CD14-positive monocyte (primary cell): Measurements from ENCODE around the gene COG2. TPM values are rescaled to one million over a fixed set of nuclear protein-coding genes. Genes with fewer than 3 reads are reported as not detected.

Source experiments
- DNase-seq, 3 donors: peaks; one replicate each; pipeline ENCODE4 v3.0.0-alpha.2; 2011 to 2022
- H2AFZ ChIP-seq: 2 replicates; pipeline ENCODE4 v1.6.0; 2012; ENCODE audit warnings: mild to moderate bottlenecking, low read depth, low read length, inconsistent platforms; ENCODE audit not compliant: insufficient read depth, poor library complexity, severe bottlenecking
- H3K27ac ChIP-seq, 2 donors: 1 replicate in 1 of 2; 2 replicates in 1 of 2; pipeline ENCODE4 v1.5.1; 2012 to 2013; ENCODE audit warnings: low read length in 2 of 2, control low read depth in 1 of 2, inconsistent platforms in 1 of 2, low read depth in 1 of 2, mild to moderate bottlenecking in 1 of 2
- H3K27me3 ChIP-seq, 2 donors: one replicate each; pipeline versions ENCODE4 v1.6.0 to v1.6.1; 2011 to 2013; ENCODE audit warnings: low read length in 2 of 2; ENCODE audit not compliant: control insufficient read depth in 2 of 2, insufficient read depth in 2 of 2
- H3K36me3 ChIP-seq, 2 donors: replicated peaks in 1 of 2; 1 replicate in 1 of 2; 2 replicates in 1 of 2; pipeline versions ENCODE4 v1.5.1 to v1.6.1; 2012 to 2013; ENCODE audit warnings: low read length in 2 of 2, control low read depth in 1 of 2, inconsistent platforms in 1 of 2, mild to moderate bottlenecking in 1 of 2; ENCODE audit not compliant: insufficient read depth in 2 of 2, control insufficient read depth in 1 of 2
- H3K4me1 ChIP-seq, 2 donors: 1 replicate in 1 of 2; 2 replicates in 1 of 2; pipeline versions ENCODE4 v1.5.1 to v1.6.1; 2012 to 2013; ENCODE audit warnings: low read length in 2 of 2, control low read depth in 1 of 2, inconsistent platforms in 1 of 2, mild to moderate bottlenecking in 1 of 2, moderate library complexity in 1 of 2; ENCODE audit not compliant: insufficient read depth in 2 of 2, control insufficient read depth in 1 of 2
- H3K4me2 ChIP-seq: replicated peaks from 2 replicates; pipeline ENCODE3; 2012; ENCODE audit warnings: low read length, moderate library complexity, mild to moderate bottlenecking; ENCODE audit not compliant: poor library complexity, severe bottlenecking; ENCODE audit errors: extremely low read depth
- H3K4me3 ChIP-seq, 3 experiments: fragments of 200-600 bp in 1 of 3; sonication (generic) in 1 of 3; replicated peaks in 1 of 3; 1 replicate in 2 of 3; 2 replicates in 1 of 3; pipeline ENCODE4 v1.5.1; 2011 to 2013; ENCODE audit warnings: low read length in 3 of 3, mild to moderate bottlenecking in 3 of 3, control low read depth in 2 of 3, low read depth in 2 of 3, inconsistent platforms in 1 of 3, moderate library complexity in 1 of 3
- H3K79me2 ChIP-seq: 2 replicates; pipeline ENCODE4 v1.6.0; 2012; ENCODE audit warnings: mild to moderate bottlenecking, control low read depth, inconsistent platforms, low read length, moderate library complexity; ENCODE audit not compliant: insufficient read depth
- H3K9ac ChIP-seq: 2 replicates; pipeline ENCODE4 v1.6.0; 2017; ENCODE audit warnings: low read length, mild to moderate bottlenecking; ENCODE audit not compliant: insufficient read depth, poor library complexity, severe bottlenecking
- H3K9me3 ChIP-seq, 2 donors: replicated peaks in 1 of 2; 1 replicate in 1 of 2; 2 replicates in 1 of 2; pipeline versions ENCODE4 v1.5.1 to v1.6.1; 2012 to 2013; ENCODE audit warnings: low read length in 2 of 2, control low read depth in 1 of 2; ENCODE audit not compliant: control insufficient read depth in 1 of 2, insufficient read depth in 1 of 2
- H4K20me1 ChIP-seq: 2 replicates; pipeline ENCODE4 v1.6.0; 2012; ENCODE audit warnings: mild to moderate bottlenecking, low read length, control low read depth, moderate library complexity; ENCODE audit not compliant: insufficient read depth
- H3K27ac Mint-ChIP-seq, 7 donors: one replicate each; pipeline ENCODE4 v1.8.0; 2020; ENCODE audit warnings: mild to moderate bottlenecking in 7 of 7, mixed read lengths in 7 of 7, moderate library complexity in 6 of 7, inconsistent platforms in 2 of 7
- H3K27me3 Mint-ChIP-seq, 3 donors: one replicate each; pipeline ENCODE4 v1.8.0; 2021 to 2022; ENCODE audit warnings: low read depth in 3 of 3, mild to moderate bottlenecking in 3 of 3, mixed read lengths in 3 of 3, moderate library complexity in 3 of 3, inconsistent platforms in 1 of 3
- H3K36me3 Mint-ChIP-seq, 2 donors: one replicate each; pipeline ENCODE4 v1.8.0; 2020; ENCODE audit warnings: mixed read lengths in 2 of 2, inconsistent platforms in 1 of 2, mild to moderate bottlenecking in 1 of 2
- H3K4me1 Mint-ChIP-seq: one replicate; pipeline ENCODE4 v1.8.0; 2020; ENCODE audit warnings: mild to moderate bottlenecking, mixed read lengths
- H3K4me3 Mint-ChIP-seq, 2 donors: one replicate each; pipeline ENCODE4 v1.8.0; 2020; ENCODE audit warnings: mild to moderate bottlenecking in 2 of 2, mixed read lengths in 2 of 2, moderate library complexity in 1 of 2
- H3K9me3 Mint-ChIP-seq, 7 donors: one replicate each; pipeline ENCODE4 v1.8.0; 2020 to 2022; ENCODE audit warnings: mixed read lengths in 7 of 7, mild to moderate bottlenecking in 6 of 7, moderate library complexity in 6 of 7, inconsistent platforms in 2 of 7
- WGBS: methylation state at CpG from one replicate; pipeline ENCODE4 v1.1.5; 2013; ENCODE audit warnings: missing lambda C conversion rate; ENCODE audit not compliant: insufficient coverage; 5-methylcytosine and 5-hydroxymethylcytosine counted together
- intact Hi-C, 2 donors: fragments of 100-400 bp; cut with micrococcal nuclease; formaldehyde crosslinking; loops; one replicate each; pipeline versions ENCODE4 v1.15.0 to v1.15.1; 2023
- polyA plus RNA-seq, 3 donors: library from polyadenylated mRNA; depleted of rRNA in 1 of 3; unstranded in 2 of 3; stranded (reverse) in 1 of 3; fragments of 300-500 nt in 2 of 3; fragments of >200 nt in 1 of 3; fragmentation: Illumina TruSeq in 2 of 3; gene quantifications; 1 replicate in 2 of 3; 2 replicates in 1 of 3; pipeline ENCODE4 v1.2.3, GENCODE V29; 2012 to 2021
- TF ChIP-seq, protein P1 (sequence below): fragments of 200-600 bp; IDR thresholded peaks from one replicate; pipeline ENCODE4 v1.8.0; 2022; ENCODE audit warnings: antibody characterized with exemption, mild to moderate bottlenecking

COG2 gene
- polyA plus RNA-seq, 3 donors: 16.7 to 30.4 (median 24.7) TPM

DNA sequence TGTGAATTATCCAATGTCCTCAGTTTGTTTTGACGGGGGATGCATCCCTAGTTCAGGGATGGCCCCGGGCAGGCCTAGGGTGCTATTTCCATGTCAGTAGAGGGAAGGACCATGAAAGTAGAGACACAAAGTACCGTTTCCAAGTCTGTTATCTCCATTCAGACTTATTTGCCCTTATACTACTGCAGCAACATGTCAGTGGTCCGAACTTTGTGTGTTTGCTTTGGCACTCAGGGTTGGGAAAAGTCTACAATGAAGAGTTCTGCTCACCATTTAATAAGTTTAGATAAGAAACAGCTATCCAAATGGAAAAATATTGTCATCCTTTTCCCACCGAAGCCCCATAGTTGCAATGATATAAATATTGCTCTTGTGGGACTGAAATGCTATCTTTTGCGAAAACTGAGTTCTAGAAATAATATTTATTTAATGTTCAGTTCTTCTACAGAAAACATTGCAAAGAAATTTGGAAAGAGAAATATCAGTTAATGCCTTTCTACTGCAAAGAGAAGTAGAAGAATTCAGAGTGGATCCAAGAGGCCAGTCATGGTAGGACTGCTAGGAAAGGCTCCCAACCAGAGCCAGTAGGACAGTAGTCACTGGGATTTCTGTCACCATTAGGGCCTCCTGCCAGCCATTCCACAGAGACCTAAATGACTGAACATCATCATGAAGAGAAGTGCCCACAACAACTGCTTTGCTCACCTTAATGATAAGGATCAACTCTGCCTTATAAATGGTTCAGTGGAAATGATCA, 83.2 kb downstream of the COG2 start:
- TF ChIP-seq, protein P1, sequence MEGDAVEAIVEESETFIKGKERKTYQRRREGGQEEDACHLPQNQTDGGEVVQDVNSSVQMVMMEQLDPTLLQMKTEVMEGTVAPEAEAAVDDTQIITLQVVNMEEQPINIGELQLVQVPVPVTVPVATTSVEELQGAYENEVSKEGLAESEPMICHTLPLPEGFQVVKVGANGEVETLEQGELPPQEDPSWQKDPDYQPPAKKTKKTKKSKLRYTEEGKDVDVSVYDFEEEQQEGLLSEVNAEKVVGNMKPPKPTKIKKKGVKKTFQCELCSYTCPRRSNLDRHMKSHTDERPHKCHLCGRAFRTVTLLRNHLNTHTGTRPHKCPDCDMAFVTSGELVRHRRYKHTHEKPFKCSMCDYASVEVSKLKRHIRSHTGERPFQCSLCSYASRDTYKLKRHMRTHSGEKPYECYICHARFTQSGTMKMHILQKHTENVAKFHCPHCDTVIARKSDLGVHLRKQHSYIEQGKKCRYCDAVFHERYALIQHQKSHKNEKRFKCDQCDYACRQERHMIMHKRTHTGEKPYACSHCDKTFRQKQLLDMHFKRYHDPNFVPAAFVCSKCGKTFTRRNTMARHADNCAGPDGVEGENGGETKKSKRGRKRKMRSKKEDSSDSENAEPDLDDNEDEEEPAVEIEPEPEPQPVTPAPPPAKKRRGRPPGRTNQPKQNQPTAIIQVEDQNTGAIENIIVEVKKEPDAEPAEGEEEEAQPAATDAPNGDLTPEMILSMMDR: no peak
- no peaks in the 10 kb centered on the region for H3K27me3 ChIP-seq
- H3K4me2 ChIP-seq: no peak overlapping the region
- H3K27ac Mint-ChIP-seq: no peak overlapping the region
- peaks cover 10 to 13% of the 10 kb centered on the region in 2 donors for H3K9me3 ChIP-seq
- no peaks in the 10 kb centered on the region for H3K36me3 Mint-ChIP-seq
- H3K9ac ChIP-seq: no peak overlapping the region
- H3K9me3 Mint-ChIP-seq: peaks cover 8 to 21% (median 17%) of the 10 kb centered on the region in 7 donors
- no peaks in the 10 kb centered on the region for H3K36me3 ChIP-seq
- no peaks in the 10 kb centered on the region for H3K4me1 ChIP-seq
- intact Hi-C loops: no loop called here
- no peak overlapping the region for H3K4me3 ChIP-seq
- no peaks in the 10 kb centered on the region for H4K20me1 ChIP-seq
- H3K4me1 Mint-ChIP-seq: no peaks in the 10 kb centered on the region
- no peak for DNase-seq
- no peaks in the 10 kb centered on the region for H3K79me2 ChIP-seq
- H2AFZ ChIP-seq: no peak overlapping the region
- H3K27me3 Mint-ChIP-seq: peaks cover 0 to 7% (median 5%) of the 10 kb centered on the region in 3 donors
- no peak overlapping the region for H3K27ac ChIP-seq
- H3K4me3 Mint-ChIP-seq: no peak overlapping the region
- no CpG with 5 or more reads among the region's 6 CpGs for WGBS

DNA sequence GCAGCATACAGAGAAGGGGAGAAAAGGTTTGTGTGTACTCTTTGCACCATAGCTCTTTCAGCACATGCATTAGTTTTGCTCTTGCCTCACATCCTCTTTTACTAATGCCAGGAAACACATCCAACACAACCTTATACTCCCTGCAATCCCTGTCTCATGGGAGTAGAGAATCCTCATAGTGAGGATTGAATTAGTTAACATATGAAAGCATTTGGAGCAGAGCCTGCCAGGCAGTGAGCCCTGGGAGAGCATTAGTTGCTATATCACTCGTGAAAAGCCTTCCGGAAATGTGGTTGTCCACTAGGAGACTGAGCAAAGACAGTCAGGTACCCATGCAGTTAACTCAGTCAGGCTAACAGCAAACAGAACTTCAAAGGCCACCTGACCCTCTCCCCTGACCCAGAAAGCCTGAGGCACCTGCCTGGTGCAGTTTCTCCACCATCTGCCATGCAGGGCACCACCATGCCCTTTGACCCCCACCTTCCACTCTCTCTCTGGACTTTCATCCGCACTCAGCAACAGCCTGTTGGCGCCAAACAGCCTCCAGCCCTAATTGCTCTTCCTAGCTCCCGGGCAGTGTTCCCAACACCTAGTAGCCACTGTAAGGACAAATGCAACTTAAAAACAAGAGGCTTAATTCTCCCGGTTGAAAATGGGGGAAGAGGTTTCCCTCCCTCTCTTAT, 86.6 kb downstream of the COG2 start:
- DNase-seq: no peak
- Mint-ChIP-seq H3K9me3 (peaks cover 0 to 4% (median 3%) of the 10 kb centered on the region in 7 donors), H3K27ac (no peak overlapping the region), H3K27me3 (peaks cover 1 to 12% (median 8%) of the 10 kb centered on the region in 3 donors), H3K4me1 (no peaks in the 10 kb centered on the region), H3K4me3 (no peak overlapping the region), H3K36me3 (no peaks in the 10 kb centered on the region)
- no peaks in the 10 kb centered on the region for H4K20me1 ChIP-seq
- H3K4me1 ChIP-seq: no peaks in the 10 kb centered on the region
- H3K27me3 ChIP-seq: no peaks in the 10 kb centered on the region
- no peak overlapping the region for H3K4me3 ChIP-seq
- intact Hi-C loops: no loop called here
- H3K4me2 ChIP-seq: no peak overlapping the region
- no peak overlapping the region for H3K9ac ChIP-seq
- H3K79me2 ChIP-seq: no peaks in the 10 kb centered on the region
- H3K36me3 ChIP-seq: no peaks in the 10 kb centered on the region
- no peaks in the 10 kb centered on the region for H3K9me3 ChIP-seq
- TF ChIP-seq, protein P1: no peak
- WGBS: 86% methylated on average over 2 of the region's 6 CpGs
- H2AFZ ChIP-seq: no peak overlapping the region
- H3K27ac ChIP-seq: no peak overlapping the region
